H1 (cell line): ENCODE data around the gene FNDC11. TPM values are rescaled to one million over a fixed set of nuclear protein-coding genes. Genes with fewer than 3 reads are reported as not detected.

Experiments used
- CTCF ChIA-PET: fragments of 300-600 bp; sonication (Branson Sonifier 250); formaldehyde crosslinking; loops from one replicate; lab custom pipeline; 2021; ENCODE audit not compliant: partially characterized antibody; lab: Charles Lee
- POLR2A ChIA-PET: fragments of 300-600 bp; sonication (Branson Sonifier 250); formaldehyde crosslinking; loops from one replicate; lab custom pipeline; 2021; ENCODE audit warnings: inconsistent platforms; ENCODE audit not compliant: partially characterized antibody; lab: Charles Lee
- DNase-seq, 2 experiments: peaks; one replicate each; pipeline versions ENCODE4 v3.0.0 to v3.0.0-alpha.2; 2010 to 2022; ENCODE audit warnings: low spot score in 2 of 2, low read depth in 1 of 2, mixed read lengths in 1 of 2
- FAIRE-seq: peaks from 2 replicates; lab custom pipeline; 2011; peaks lifted over from hg19 to GRCh38; lab: Jason Lieb, UNC
- H2AFZ ChIP-seq: 2 replicates; pipeline ENCODE4 v1.8.1; 2012; ENCODE audit warnings: low read length, inconsistent platforms
- H2AK5ac ChIP-seq: 2 replicates; pipeline ENCODE4 v1.6.1; 2013; ENCODE audit warnings: low read depth, low read length
- H2BK120ac ChIP-seq: replicated peaks from 2 replicates; pipeline ENCODE3; 2013; ENCODE audit warnings: low read depth, low read length, inconsistent platforms
- H2BK12ac ChIP-seq: 2 replicates; pipeline ENCODE4 v1.6.1; 2013; ENCODE audit warnings: low read depth, low read length
- H2BK15ac ChIP-seq: 2 replicates; pipeline ENCODE4 v1.6.1; 2013; ENCODE audit warnings: low read length
- H2BK20ac ChIP-seq: 2 replicates; pipeline ENCODE4 v1.6.1; 2013; ENCODE audit warnings: low read length
- H2BK5ac ChIP-seq: 2 replicates; pipeline ENCODE4 v1.6.1; 2013; ENCODE audit warnings: low read depth, low read length
- H3K14ac ChIP-seq: 2 replicates; pipeline ENCODE4 v1.6.1; 2013; ENCODE audit warnings: inconsistent platforms; ENCODE audit not compliant: insufficient read length
- H3K18ac ChIP-seq: 2 replicates; pipeline ENCODE4 v1.6.1; 2013; ENCODE audit warnings: low read length; ENCODE audit errors: extremely low read depth
- H3K23ac ChIP-seq: 2 replicates; pipeline ENCODE4 v1.6.1; 2013; ENCODE audit warnings: inconsistent platforms; ENCODE audit not compliant: insufficient read length
- H3K23me2 ChIP-seq: 2 replicates; pipeline ENCODE4 v1.6.1; 2013; ENCODE audit warnings: low read depth, low read length
- H3K27ac ChIP-seq: 2 replicates; pipeline ENCODE4 v1.6.1; 2011; ENCODE audit warnings: low read depth, low read length, inconsistent platforms
- H3K27me3 ChIP-seq, 4 experiments: replicated peaks in 1 of 4; 1 replicate in 1 of 4; 2 replicates in 3 of 4; pipeline versions ENCODE4 v1.6.1 to v1.8.1; 2011 to 2013; ENCODE audit warnings: low read length in 3 of 4, mild to moderate bottlenecking in 3 of 4, inconsistent platforms in 2 of 4, mixed read lengths in 2 of 4, moderate library complexity in 1 of 4; ENCODE audit not compliant: control insufficient read depth in 3 of 4, insufficient read depth in 3 of 4; ENCODE audit errors: extremely low read depth in 1 of 4
- H3K36me3 ChIP-seq, 4 experiments: 2 replicates each; pipeline versions ENCODE4 v1.6.1 to v1.8.1; 2011 to 2013; ENCODE audit warnings: mild to moderate bottlenecking in 4 of 4, low read length in 3 of 4, moderate library complexity in 2 of 4, control low read depth in 1 of 4, inconsistent platforms in 1 of 4; ENCODE audit not compliant: insufficient read depth in 4 of 4, control insufficient read depth in 2 of 4
- H3K4ac ChIP-seq: replicated peaks from 2 replicates; pipeline ENCODE3; 2013; ENCODE audit warnings: low read length, low read depth, mixed read lengths, inconsistent platforms; ENCODE audit not compliant: insufficient read length
- H3K4me1 ChIP-seq, 4 experiments: replicated peaks in 1 of 4; 1 replicate in 1 of 4; 2 replicates in 3 of 4; pipeline versions ENCODE4 v1.6.1 to v1.8.1; 2011 to 2013; ENCODE audit warnings: low read length in 3 of 4, inconsistent platforms in 2 of 4, mixed read lengths in 1 of 4; ENCODE audit not compliant: insufficient read depth in 4 of 4, control insufficient read depth in 3 of 4
- H3K4me2 ChIP-seq, 2 experiments: 2 replicates each; pipeline versions ENCODE4 v1.6.1 to v1.8.1; 2011 to 2013; ENCODE audit warnings: low read depth in 2 of 2, low read length in 2 of 2, control low read depth in 1 of 2, inconsistent platforms in 1 of 2, mild to moderate bottlenecking in 1 of 2; ENCODE audit not compliant: insufficient read depth in 1 of 2
- H3K4me3 ChIP-seq, 4 experiments: fragments of 200-600, 300-600 bp in 1 of 4; sonication (generic), shearing (Covaris generic), sonication (Bioruptor Twin) in 1 of 4; 2 replicates each; pipeline versions ENCODE4 v1.5.1 to v1.8.1; 2011 to 2016; ENCODE audit warnings: low read length in 4 of 4, low read depth in 3 of 4, control low read depth in 2 of 4, inconsistent platforms in 2 of 4, mild to moderate bottlenecking in 2 of 4, mixed read lengths in 1 of 4, moderate library complexity in 1 of 4; ENCODE audit not compliant: insufficient read depth in 2 of 4; ENCODE audit errors: extremely low read depth in 1 of 4
- H3K56ac ChIP-seq: replicated peaks from 2 replicates; pipeline ENCODE3; 2013; ENCODE audit warnings: low read depth, mild to moderate bottlenecking, mixed read lengths, low read length, inconsistent platforms; ENCODE audit not compliant: insufficient read length
- H3K79me1 ChIP-seq: 2 replicates; pipeline ENCODE4 v1.6.1; 2013; ENCODE audit warnings: low read depth, low read length, control low read depth
- H3K79me2 ChIP-seq, 2 experiments: 2 replicates each; pipeline versions ENCODE4 v1.6.1 to v1.8.1; 2012 to 2013; ENCODE audit warnings: low read length in 2 of 2, mild to moderate bottlenecking in 2 of 2, inconsistent platforms in 1 of 2; ENCODE audit not compliant: insufficient read depth in 2 of 2, control insufficient read depth in 1 of 2
- H3K9ac ChIP-seq, 4 experiments: replicated peaks in 1 of 4; 1 replicate in 1 of 4; 2 replicates in 3 of 4; pipeline versions ENCODE4 v1.6.1 to v1.8.1; 2011 to 2013; ENCODE audit warnings: low read depth in 3 of 4, low read length in 3 of 4, control low read depth in 2 of 4, mild to moderate bottlenecking in 2 of 4, moderate library complexity in 2 of 4, inconsistent platforms in 1 of 4; ENCODE audit errors: extremely low read depth in 1 of 4
- H3K9me3 ChIP-seq, 2 experiments: 2 replicates each; pipeline versions ENCODE4 v1.6.1 to v1.8.1; 2012 to 2013; ENCODE audit warnings: mild to moderate bottlenecking in 2 of 2, moderate library complexity in 2 of 2, control low read depth in 1 of 2, inconsistent platforms in 1 of 2, low read depth in 1 of 2, low read length in 1 of 2, mixed read lengths in 1 of 2; ENCODE audit not compliant: insufficient read depth in 2 of 2
- H4K20me1 ChIP-seq, 2 experiments: replicated peaks in 1 of 2; 2 replicates each; pipeline versions ENCODE3 to v1.8.1; 2011 to 2013; ENCODE audit warnings: inconsistent platforms in 2 of 2, low read length in 2 of 2, mild to moderate bottlenecking in 1 of 2; ENCODE audit not compliant: insufficient read depth in 2 of 2, control insufficient read depth in 1 of 2
- H4K5ac ChIP-seq: 2 replicates; pipeline ENCODE4 v1.6.1; 2013; ENCODE audit warnings: low read length, low read depth, mixed read lengths, inconsistent platforms; ENCODE audit not compliant: insufficient read length
- H4K8ac ChIP-seq: 2 replicates; pipeline ENCODE4 v1.8.0; 2013; ENCODE audit warnings: mild to moderate bottlenecking, moderate library complexity, low read length, inconsistent platforms; ENCODE audit not compliant: insufficient read depth; ENCODE audit errors: extremely low read depth
- H4K91ac ChIP-seq: replicated peaks from 2 replicates; pipeline ENCODE3; 2013; ENCODE audit warnings: low read length, mixed read lengths, inconsistent platforms; ENCODE audit not compliant: insufficient read length
- CBX5 ChIP-seq: fragments of 300-800, 300-1000 bp; sonication (generic); IDR thresholded peaks from 2 replicates; pipeline ENCODE4 v1.7.1; 2016; ENCODE audit warnings: antibody characterized with exemption, low read length, low read depth
- GABPA ChIP-seq: IDR thresholded peaks from 2 replicates; pipeline ENCODE4 v1.6.1; 2011; ENCODE audit warnings: mild to moderate bottlenecking, low read length, moderate library complexity, borderline replicate concordance; ENCODE audit not compliant: insufficient read depth
- HDAC2 ChIP-seq, 2 experiments: fragments of 300-600 bp in 1 of 2; sonication (generic) in 1 of 2; IDR thresholded peaks; 2 replicates each; pipeline ENCODE4 v1.6.1; 2011 to 2012; ENCODE audit warnings: low read depth in 2 of 2, low read length in 2 of 2, mild to moderate bottlenecking in 2 of 2, moderate library complexity in 2 of 2, borderline replicate concordance in 1 of 2, inconsistent platforms in 1 of 2
- HDAC6 ChIP-seq: IDR thresholded peaks from one replicate; pipeline ENCODE4 v1.7.1; 2012; ENCODE audit warnings: low read depth, mild to moderate bottlenecking, inconsistent platforms, low read length, moderate library complexity
- RNF2 ChIP-seq: fragments of 200-900, 300-1000 bp; sonication (generic); IDR thresholded peaks from 2 replicates; pipeline ENCODE4 v1.7.1; 2016; ENCODE audit warnings: borderline replicate concordance, low read depth, mild to moderate bottlenecking, antibody characterized with exemption, low read length; ENCODE audit not compliant: poor library complexity, severe bottlenecking; ENCODE audit errors: missing control alignments
- SP4 ChIP-seq: IDR thresholded peaks from 2 replicates; pipeline ENCODE4 v1.6.1; 2012; ENCODE audit warnings: low read length, inconsistent platforms
- TAF1 ChIP-seq: IDR thresholded peaks from 2 replicates; pipeline ENCODE4 v1.6.1; 2011; ENCODE audit warnings: mild to moderate bottlenecking, low read depth, low read length
- TAF7 ChIP-seq: optimal IDR thresholded peaks from 2 replicates; pipeline ENCODE3; 2011; ENCODE audit warnings: low read depth, mild to moderate bottlenecking, inconsistent platforms, low read length, moderate library complexity, borderline replicate concordance
- TEAD4 ChIP-seq: IDR thresholded peaks from 2 replicates; pipeline ENCODE4 v1.6.1; 2012; ENCODE audit warnings: low read depth, low read length, inconsistent platforms, mixed read lengths
- WGBS, 2 experiments: shearing (Covaris generic) in 1 of 2; methylation state at CpG; one replicate each; pipeline versions ENCODE4 v1.1.6 to v1.1.7; 2013 to 2015; ENCODE audit warnings: low lambda C conversion rate in 2 of 2, mixed read lengths in 2 of 2, inconsistent platforms in 1 of 2, low coverage in 1 of 2, missing lambda C conversion rate in 1 of 2; ENCODE audit not compliant: insufficient replicate concordance in 2 of 2, insufficient coverage in 1 of 2, insufficient read length in 1 of 2; ENCODE audit errors: extremely low coverage in 1 of 2, missing lambda C conversion rate in 1 of 2; 5-methylcytosine and 5-hydroxymethylcytosine counted together
- polyA plus RNA-seq, 7 experiments: library from polyadenylated mRNA; depleted of rRNA in 3 of 7; stranded (reverse) in 5 of 7; unstranded in 2 of 7; fragments of >200 nt in 5 of 7; fragments of 200-250 nt in 2 of 7; gene quantifications; 1 replicate in 5 of 7; 2 replicates in 1 of 7; 4 replicates in 1 of 7; pipeline versions ENCODE4 v1.2.1 to v1.2.3, GENCODE V29; 2011 to 2013; ENCODE audit warnings: missing spikeins in 2 of 7, mixed read lengths in 2 of 7
- total RNA-seq: library from RNA; stranded (reverse); fragmentation: NEBNext Ultra II Directional; extraction: Animal tissue kit (Norgen Biotek cat#: 25700); gene quantifications from 2 replicates; pipeline ENCODE4 v1.2.1, GENCODE V29; 2021
- TF ChIP-seq, protein P1 (sequence below): IDR thresholded peaks from 2 replicates; pipeline ENCODE4 v1.6.1; 2011; ENCODE audit warnings: low read length, improper control_type of control experiment

FNDC11 gene
- total and polyA plus RNA-seq, 2 of the 8 experiments (the other 6 are each of a cell fraction or from before 2014, with no cell fraction given): 2.6 to 8.8 TPM

DNA sequence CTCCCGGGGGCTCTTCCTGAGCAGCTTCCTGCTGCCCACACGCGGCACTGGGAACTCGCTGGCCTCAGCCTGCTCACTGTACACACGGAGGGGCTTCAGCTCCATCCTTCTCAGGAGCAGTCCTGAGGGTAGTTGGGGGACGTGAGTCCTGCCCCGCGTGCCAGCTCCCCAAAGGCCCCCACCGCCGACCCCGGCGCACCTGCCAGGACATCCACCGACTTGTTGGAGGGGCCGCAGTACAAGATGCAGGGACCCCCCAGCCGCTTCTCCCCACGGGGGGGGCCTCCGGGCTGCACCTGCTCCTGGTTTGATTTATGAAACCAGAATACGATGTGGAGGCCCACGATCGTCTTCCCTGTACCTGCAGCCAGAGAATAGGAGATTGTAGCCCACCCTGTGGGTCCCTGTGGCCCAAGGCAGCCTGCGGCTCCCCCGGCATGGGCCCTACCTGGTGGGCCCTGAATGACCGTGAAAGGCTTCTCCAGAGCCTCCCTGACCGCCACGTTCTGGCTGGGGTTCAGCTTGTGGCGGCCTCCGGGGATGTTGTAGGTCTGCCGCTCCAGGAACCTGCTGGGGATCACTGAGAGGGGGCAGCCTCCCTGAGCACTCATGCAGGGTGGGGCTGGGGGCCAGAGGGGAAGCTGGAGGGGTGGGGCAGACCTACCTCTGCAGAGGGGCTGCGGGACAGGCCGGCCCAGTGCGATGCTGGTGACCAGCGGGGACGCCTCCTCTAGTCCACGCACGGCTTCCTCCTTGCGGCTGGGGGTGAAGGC, 7.9 kb downstream of the FNDC11 start:
- Histone ChIP-seq H3K4me3 (no peak overlapping the region), H3K27ac (no peak overlapping the region), H4K8ac (no peak overlapping the region), H2AFZ (no peak overlapping the region), H2BK15ac (no peak overlapping the region), H4K91ac (no peak overlapping the region), H2AK5ac (no peak overlapping the region), H3K23me2 (no peaks in the 10 kb centered on the region), H2BK20ac (no peak overlapping the region), H3K79me2 (no peaks in the 10 kb centered on the region), H3K18ac (no peak overlapping the region), H3K23ac (no peak overlapping the region), H2BK5ac (no peak overlapping the region), H3K14ac (no peak overlapping the region), H4K5ac (no peak overlapping the region), H3K36me3 (no peaks in the 10 kb centered on the region; a peak in 4 of 8 replicates), H3K79me1 (no peaks in the 10 kb centered on the region), H3K4ac (no peak overlapping the region), H2BK12ac (no peak overlapping the region), H4K20me1 (no peaks in the 10 kb centered on the region), H3K4me1 (peaks cover 0 to 6% (median 1%) of the 10 kb centered on the region in 4 experiments; a peak in 2 of 7 replicates), H3K27me3 (no peaks in the 10 kb centered on the region), H2BK120ac (no peak overlapping the region), H3K9me3 (no peaks in the 10 kb centered on the region), H3K4me2 (no peak overlapping the region), H3K56ac (no peak overlapping the region), H3K9ac (no peak overlapping the region)
- DNase-seq (no peak), FAIRE-seq (no peak)
- ChIA-PET POLR2A (interaction anchor here (0.7 to 1.7 kb wide), 5 partner anchors 11 to 60 kb away, joined by 3 to 5 read pairs (median 3); partner anchors contain the start of gene PPDPF), CTCF (interaction anchor here (0.8 to 1.7 kb wide), 6 partner anchors 11 to 80 kb away, joined by 3 to 7 read pairs (median 4); partner anchors contain the start of gene PTK6)
- 95% methylated on average over 23 of the region's 36 CpGs; no CpG with 5 or more reads in 1 of the 2 experiments for WGBS, 2 experiments
- TF ChIP-seq RNF2: no peak
- TF ChIP-seq TEAD4: no peak
- TF ChIP-seq TAF1: no peak
- TF ChIP-seq TAF7: no peak
- TF ChIP-seq SP4: no peak
- TF ChIP-seq, protein P1, sequence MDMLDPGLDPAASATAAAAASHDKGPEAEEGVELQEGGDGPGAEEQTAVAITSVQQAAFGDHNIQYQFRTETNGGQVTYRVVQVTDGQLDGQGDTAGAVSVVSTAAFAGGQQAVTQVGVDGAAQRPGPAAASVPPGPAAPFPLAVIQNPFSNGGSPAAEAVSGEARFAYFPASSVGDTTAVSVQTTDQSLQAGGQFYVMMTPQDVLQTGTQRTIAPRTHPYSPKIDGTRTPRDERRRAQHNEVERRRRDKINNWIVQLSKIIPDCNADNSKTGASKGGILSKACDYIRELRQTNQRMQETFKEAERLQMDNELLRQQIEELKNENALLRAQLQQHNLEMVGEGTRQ: no peak
- TF ChIP-seq CBX5: no peak
- TF ChIP-seq HDAC6: no peak
- TF ChIP-seq HDAC2 (IDR thresholded peaks at IDR 0.05; ENCODE audit: borderline replicate concordance in 1 of 2, low read depth in 2 of 2, low read length in 2 of 2): no peak
- no peak for TF ChIP-seq GABPA
